Effector CD8-positive, alpha-beta T cell (primary cell): ENCODE measurements around the gene PRKCI.
"Not testable (repeated sequence)": the region's sequence is repeated elsewhere in the genome, so short reads cannot be mapped to it uniquely, and the experiment has no call there.

Source experiments
- DNase-seq: peaks from one replicate; lab custom pipeline; 2025; lab: John Stamatoyannopoulos, UW
- total RNA-seq, 4 experiments: gene quantifications; one replicate each; lab custom pipeline; 2026; lab: John Stamatoyannopoulos, UW

Gene PRKCI
- 55.9 to 75.3 (median 70.6) reads per million in 4 experiments for total RNA-seq

DNA sequence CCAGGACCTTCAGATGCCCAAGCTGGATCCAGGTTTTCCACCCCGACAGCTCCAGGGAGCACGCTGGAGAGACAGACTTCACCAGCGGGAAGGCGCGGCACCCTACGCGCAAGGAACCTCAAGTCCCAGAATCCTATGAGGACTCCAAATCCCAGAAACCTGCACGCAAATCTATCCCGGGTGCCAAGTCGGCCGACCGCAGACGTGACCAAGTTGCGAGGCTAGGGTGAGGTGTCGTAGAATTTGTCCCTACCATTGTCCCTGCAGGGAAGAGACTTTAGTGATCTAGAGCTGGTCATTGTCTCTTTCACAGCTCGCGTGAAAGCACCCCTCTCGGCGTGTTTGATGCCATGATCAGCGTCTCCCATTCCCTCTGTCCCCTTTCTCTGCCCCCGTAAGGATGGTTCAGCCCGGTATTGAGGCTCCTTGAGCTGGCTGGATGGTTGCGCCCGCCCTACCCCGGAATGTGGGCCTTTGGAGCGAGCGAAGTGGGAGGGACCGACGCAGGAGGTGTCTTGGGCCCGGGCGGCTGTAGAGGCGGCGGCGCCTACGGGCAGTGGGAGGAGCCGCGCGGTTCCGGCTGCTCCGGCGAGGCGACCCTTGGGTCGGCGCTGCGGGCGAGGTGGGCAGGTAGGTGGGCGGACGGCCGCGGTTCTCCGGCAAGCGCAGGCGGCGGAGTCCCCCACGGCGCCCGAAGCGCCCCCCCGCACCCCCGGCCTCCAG lies at the start of gene PRKCI:
Gene PRKCI (plus strand): TSS at position 501 of the 723 bp plus-strand sequence. CDS start 246 bp downstream, outside the sequence.
- DNase-seq = peak; percentile 72

DNA sequence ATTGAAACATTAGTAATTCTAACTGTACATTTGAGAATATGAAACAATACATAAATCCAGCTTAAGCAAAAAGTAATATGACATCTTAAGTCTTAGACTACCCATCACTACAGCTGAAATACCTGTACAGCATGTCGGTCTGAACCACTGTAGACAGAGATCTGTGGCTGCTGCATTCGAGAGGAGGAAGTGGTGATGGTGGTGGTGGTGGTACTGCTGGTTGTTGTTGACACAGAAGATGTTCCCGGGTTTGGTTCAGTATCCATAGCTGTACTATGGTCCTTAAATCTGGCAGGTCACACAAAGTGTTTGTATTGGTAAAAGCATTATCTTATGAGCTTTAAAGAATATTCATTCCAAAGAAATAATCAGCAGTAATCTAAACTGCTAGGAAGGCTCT lies 43.6 kb upstream of the PRKCI start:
- DNase-seq = peak; percentile 16

DNA sequence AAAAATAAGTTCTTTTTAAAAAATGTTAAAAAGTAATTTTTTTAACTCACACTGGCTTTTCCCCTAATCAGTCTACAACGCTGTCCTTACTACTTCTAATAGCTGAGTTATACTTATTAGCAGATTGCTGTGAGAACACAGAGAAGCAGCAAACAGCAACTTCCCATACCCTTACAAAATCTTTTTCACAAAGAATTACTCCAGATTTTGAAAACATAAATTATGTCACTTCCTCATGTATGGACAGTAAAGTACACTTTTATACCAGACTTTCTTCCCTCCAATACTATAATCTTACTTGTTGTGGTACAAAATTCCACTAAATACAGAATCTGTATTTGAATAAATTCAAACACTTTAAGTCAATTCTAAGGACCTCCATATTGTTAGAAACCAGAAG lies 42.8 kb upstream of the PRKCI start:
- no peak for DNase-seq

DNA sequence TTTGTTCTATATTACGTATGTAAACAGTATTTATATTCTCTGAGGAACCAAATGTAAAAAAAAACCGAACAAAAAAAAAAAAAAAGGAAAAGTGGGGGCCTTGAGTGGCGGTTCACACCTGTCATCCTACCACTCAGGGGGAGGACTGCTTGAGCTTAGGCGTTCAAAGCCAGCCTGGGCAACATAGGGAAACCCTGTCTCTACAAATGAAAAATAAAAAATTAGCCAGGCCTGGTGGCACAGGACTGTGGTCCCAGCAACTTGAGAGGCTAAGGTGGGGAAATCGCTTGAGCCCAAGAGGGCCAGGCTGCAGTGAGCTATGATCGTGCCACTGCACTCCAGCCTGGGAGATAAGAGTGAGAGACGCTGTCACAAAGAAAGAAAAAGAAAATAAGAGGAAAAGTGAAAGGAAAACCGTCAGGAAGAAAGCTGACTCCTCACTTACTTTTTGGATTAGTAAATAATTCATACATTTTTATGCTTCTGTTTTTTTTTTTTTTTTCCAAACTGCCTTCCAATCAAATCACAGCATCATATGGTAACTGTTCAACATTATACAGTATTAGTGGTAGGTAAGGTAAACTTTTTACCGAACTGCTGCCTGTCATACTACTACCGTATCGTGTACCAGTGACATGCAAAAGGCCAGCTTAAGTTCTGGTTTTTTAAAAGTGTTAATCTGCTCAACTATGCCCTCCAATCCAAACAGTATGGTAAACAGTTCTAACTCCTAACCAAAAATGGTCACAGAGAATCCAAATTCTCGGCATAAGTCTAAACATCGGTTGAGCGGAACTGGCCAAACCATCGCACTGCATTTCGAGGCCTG lies 41.9 kb upstream of the PRKCI start:
- no peak for DNase-seq

DNA sequence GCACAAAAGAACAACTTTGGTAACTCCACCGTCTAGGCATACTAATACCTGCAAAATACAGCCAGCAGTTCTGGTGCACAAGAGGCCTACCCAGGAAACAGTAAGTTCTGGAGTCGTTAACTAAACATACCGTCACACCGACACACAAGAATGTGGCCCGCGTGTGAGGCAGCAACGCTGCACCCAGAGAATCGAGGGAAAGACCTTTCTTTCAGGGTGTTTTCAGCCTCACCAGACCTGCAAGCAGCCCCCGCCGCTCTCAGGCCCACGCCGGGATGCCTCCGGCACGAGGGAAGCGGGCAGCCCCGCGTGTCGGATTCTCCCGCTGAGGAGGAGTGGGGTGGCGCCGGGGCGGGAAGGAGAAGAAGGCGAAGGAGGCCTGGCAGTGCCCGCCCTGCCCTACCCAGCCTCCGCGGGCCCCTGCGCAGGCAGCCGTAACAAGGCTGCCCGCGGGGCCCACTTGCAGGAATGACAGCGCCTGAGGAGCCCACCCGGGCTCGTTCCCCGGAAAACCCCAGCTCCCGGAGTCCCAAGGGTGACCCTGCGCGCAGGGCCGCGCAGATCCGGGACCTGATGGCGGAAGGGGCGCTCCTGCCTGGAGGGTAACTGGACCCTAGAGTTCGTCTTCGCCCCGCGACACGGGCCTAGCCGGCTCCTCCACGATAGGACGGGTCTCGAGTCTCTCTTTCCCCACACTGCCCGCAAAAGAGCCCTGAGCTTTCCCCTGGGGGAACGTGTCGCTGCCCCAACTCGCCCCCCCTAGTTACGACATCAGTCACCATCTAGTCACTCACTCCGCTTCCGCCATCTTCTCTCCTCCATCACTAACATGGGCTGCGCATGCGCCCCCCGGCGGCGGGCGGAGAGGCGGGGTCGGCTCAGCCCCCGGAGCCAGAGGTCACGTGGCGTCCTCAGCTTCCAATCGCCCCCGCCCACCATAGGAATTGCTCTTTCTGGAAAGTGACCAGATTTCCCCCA lies 41.0 kb upstream of the PRKCI start, which contains the start of gene PHC3:
Gene PHC3 (minus strand): TSS at position 826 of the 978 bp plus-strand sequence. CDS start 18 bp downstream, at position 808.
- DNase-seq = peak; percentile 89

DNA sequence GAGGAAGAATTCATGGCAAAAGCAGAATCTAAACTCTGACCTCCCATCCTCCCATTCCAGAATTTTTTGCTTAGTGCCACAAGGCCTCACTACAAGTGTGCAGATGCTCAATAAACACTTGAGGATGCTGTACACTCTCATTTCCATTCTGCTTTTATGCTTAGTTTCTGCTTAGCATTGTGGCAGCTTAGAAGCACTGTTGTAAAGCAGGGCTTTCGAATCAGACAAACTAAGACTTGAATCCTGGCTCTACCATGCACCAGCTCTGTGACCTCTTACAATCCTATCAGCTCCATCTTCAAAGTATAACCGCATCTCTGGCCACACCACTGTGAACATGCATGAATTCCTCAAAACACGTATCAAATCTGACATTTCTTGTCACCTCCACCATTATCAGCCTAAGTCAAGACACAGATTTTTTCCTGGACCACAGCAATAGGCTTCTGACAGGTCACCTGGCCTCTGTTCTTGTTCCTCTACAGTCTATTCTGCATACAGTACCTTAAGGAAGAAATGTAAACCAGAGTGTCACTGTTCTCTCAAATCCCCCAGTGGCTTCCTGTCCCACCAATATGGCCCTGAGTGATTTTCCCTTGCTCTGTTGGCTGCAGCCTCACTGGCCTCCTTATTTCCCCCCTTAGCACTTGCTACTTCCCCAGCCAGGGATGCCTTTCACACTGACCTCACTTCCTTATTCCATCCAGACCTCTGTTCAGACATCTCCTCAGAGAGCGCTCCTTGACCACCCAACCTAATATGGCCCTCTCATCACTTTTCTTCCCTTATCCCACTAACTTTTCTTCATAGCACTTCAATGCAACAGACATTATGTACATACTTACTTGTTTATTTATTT lies 32.6 kb upstream of the PRKCI start:
- DNase-seq = no peak

DNA sequence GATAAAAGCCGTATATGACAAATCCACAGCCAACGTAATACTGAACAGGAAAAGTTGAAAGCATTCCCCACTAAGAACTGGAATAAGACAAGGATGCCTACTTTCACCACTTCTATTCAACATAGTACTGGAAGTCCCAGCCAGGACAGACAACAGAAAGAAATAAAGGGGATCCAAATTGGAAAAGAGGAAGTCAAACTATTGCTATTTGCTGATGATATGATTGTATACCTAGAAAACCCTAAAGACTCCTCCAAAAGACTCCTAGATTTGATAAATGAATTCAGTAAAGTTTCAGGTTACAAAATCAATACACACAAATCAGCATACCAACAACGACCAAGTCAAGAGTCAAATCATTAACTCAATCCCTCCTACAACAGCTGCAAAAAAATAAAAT lies 26.5 kb upstream of the PRKCI start:
- DNase-seq = not testable (repeated sequence)

DNA sequence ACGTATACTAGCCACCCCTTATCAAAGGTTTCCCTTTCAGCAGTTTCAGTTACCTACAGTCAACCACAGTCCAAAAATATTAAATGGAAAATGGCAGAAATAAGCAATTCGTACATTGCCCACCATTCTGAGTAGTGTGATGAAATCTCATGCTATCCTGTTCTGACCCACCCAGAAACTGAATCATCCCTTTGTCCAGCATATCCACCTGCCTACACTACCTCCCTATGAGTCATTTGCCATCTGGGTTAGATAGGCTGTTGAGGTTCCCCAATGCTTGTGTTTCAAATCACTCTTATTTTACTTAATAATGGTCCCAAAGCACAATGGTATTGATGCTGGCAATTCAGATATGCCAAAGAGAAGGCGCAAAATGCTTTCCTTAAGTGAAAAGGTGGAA lies 25.4 kb upstream of the PRKCI start:
- DNase-seq = no peak

DNA sequence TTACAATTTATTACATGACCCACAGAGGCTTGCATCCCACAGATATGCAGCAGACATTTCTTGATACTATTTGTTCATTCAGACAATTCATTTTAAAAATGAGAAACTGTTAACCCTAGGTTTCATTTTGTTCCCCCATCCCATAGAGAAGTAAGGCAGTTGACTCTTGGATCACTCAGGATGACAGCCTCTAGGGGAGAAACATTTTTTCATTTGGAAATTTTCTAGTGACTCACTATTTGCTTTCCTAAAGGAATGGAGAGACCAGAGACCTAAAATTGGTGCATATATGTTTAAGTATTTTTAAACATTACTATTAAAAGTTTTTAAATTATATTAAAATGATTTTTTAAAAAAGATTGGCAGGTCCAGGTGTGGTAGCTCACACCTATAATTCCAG lies 21.2 kb upstream of the PRKCI start:
- no peak for DNase-seq

DNA sequence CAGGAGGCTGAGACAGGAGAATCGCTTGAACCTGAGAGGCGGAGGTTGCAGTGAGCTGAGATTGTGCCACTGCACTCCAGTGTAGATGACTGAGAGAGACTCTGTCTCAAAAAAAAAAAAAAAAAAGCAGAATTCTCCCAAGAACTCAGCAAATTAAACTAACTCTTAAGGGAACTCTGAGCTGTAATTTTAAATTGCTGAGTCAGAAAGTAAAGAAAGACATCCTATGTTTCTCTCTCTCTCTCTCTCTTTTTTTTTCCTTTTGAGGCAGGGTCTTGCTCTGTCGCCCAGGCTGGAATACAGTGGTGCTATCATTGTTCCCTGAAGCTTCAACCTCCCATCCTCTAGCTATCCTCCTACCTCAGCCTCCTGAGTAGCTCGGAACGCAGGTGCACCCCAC lies 20.7 kb upstream of the PRKCI start:
- no peak for DNase-seq

DNA sequence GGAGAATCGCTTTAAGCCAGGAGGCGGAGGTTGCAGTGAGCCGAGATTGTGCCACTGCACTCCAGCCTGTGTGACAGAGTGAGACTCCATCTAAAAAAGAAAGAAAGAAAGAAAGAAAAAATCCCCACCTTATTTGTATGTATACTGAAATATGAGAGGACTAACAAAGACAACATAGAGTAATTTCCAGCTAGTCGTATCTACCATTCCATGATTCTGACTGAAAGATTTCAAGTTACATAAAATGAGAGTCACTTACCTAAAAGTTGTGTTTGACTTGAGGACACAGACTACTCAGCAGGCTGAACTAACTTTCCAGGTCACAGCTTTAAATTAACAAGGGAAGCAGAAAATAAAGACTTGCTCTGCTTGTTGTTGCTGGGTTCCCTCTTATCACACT lies 18.8 kb upstream of the PRKCI start:
- DNase-seq = no peak

DNA sequence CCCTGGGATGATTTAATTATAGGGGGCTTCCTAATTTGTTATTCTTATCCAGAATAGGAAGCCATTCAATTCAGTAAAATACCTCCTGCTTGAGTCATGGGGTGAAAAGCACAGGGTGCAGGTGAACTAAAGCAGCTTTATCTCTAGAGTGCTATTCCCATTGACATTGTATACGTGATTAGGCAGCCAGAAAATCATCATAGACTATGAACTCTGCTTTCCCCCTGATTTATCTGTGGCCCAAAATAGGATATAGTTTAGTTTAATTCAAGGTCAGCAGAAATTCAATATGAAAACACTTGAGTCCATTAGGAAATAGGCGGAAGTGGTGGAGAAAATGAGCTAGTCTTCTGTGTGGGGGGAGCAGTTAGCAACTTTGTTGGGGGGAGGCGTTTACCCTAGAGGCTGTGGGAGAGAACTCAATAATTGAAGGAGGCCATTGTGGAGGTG lies 18.2 kb upstream of the PRKCI start:
- no peak for DNase-seq

DNA sequence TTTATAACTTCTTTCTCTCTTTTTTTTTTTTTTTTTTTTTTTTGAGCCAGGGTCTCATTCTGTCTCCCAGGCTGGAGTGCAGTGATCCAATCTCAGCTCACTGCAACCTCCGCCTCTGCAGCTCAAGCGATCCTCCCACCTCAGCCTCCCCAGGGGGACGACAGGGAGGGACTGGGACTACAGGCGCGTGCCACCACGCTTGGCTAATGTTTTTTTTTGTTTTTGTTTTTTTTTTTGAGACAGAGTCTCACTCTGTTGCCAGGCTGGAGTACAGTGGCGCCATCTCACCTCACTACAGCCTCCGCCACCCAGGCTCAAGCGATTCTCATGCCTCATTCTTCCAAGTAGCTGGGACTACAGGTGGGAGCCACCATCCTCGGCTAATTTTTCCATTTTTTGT lies 17.7 kb upstream of the PRKCI start:
- DNase-seq = no peak

DNA sequence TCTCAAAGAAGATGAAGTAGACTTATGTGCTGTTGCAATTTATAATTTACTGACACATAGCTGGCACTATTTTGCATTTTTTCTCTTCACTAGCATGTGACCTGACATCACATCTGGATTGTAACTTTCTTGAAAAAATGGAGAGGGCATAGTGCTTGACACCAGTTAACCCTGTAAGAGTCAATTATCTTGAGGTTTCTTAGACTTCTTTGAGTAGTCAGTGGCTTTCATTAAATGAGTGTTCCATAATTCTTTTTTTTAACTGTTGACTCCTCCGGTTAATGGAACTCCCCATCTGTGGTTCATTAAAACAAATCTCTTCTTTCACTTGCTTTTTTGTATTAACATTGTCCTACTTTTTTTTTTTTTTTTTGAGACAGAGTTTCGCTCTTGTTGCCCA lies 16.9 kb upstream of the PRKCI start:
- DNase-seq = no peak

DNA sequence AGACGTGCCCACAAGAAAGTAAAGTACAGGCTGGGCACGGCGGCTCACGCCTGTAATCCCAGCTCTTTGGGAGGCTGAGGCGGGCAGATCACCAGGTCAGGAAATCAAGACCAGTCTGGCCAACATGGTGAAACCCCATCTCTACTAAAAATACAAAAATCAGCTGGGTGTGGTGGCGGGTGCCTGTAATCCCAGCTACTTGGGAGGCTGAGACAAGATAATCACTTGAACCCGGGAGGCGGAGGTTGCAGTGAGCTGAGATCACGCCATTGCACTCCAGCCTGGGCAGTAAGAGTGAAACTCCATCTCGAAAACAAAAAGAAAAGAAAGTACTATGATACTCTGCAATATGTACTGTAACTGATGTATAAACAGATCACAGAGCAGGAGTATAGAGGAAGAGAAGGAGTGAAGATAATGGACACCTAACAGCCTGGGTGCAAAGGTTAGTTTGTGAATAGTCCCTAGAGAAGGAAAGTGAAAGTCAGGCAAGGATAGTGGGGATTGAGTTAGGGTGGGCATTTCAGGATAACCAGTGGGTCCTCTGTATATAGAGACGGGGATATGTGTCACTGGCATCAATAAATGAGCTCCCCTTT lies 16.0 kb upstream of the PRKCI start:
- not testable (repeated sequence) for DNase-seq

DNA sequence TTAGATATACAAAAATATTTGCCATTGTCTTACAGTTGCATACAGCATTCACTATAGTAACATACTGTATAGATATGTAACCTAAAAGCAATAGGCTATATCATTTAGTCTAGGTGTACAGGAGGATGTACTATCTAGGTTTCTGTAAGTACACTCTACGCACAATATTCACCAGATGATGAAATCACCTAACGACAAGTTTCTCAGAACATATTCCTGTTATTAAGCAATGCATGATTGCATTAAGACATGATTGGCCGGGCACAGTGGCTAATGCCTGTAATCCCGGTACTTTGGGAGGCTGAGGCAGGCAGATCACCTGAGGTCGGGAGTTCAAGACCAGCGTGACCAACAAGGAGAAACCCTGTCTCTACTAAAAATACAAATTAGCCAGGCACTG lies 14.5 kb upstream of the PRKCI start:
- DNase-seq = no peak

DNA sequence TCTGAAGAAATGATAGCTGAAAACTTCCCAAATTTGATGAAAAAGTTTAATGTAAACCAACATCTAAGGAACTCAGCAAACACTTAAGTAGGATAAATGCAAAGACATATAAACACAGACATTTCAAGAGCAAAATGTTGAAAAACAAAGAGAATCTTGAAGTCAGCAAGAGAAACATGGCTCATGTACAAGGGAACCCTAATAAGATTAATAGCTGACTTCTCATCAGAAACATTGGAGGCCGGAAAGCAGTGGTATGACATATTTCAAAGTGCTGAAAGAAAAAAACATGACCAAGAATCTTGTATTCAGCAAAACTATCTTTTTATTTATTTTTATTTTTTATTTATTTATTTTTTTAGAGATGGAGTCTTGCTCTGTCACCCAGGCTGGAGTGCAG lies 10.6 kb upstream of the PRKCI start:
- DNase-seq = no peak

DNA sequence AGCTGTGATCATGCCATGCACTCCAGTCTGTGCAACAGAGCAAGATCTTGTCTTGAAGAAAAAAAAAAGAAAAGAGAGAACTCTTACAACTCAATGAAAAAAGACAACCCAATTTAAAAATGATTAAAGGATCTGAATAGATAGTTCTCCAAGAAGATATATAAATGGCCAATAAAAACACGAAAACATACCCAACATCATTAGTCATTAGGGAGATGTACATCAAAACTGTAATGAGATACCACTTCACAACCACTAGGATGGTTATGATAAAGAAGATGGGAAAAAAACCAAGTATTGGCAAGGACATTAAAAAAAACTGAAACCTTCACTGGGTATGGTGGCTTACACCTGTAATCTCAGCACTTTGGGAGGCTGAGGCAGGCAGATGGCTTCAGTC lies 2.4 kb upstream of the PRKCI start:
- DNase-seq = no peak

DNA sequence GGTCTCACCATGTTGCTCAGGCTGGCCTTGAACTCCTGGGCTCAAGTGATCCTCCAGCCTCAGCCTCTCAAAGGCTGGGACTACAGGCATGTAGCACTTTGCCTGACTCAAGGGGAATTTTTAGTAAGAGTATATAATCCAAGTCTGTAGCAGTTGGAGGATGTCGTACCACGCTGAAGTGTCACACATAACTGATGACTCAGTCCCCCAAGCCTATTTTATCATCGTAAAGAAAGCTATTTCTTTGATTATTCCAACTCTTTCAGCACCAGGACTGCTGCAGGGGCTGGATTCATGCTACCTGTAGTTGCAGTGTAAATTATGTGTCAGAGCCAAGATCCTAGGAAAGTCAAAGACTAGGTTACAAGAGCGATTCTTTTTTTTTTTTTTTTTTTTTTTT lies 1.4 kb upstream of the PRKCI start:
- DNase-seq = no peak
